Head of caudate nucleus (tissue), 42 donors: ENCODE data around the gene ARSJ.

Source experiments
- DNase-seq, 42 donors: peaks; one replicate each; pipeline versions ENCODE4 v3.0.0 to v3.0.0-alpha.2; 2020 to 2021; ENCODE audit warnings: mixed read lengths in 7 of 42
- intact Hi-C: fragments of 100-400 bp; cut with DNase I; formaldehyde crosslinking; loops from one replicate; pipeline ENCODE4 v1.15.0; 2022

Gene ARSJ

GRCh38 chr4:113871080-113871479 is 108.4 kb downstream of the ARSJ start:
- no peak for DNase-seq
- intact Hi-C loops = no loop called here

- DNase-seq = no peak
- intact Hi-C loops = no loop called here
Measured at GRCh38 chr4:113869743-113870375, 109.6 kb downstream of the ARSJ start.

GRCh38 chr4:113866611-113867010 is 112.8 kb downstream of the ARSJ start:
- intact Hi-C loops = no loop called here
- DNase-seq = no peak

GRCh38 chr4:113858924-113859323 is 120.5 kb downstream of the ARSJ start:
- DNase-seq = no peak
- intact Hi-C loops = no loop called here

- intact Hi-C loops = no loop called here
- no peak for DNase-seq
Measured at GRCh38 chr4:113851816-113852215, 127.6 kb downstream of the ARSJ start.
